ENCODE data around the gene CDK13. TPM values are rescaled to one million over a fixed set of nuclear protein-coding genes. Genes with fewer than 3 reads are reported as not detected.
A peak's percentile ranks its signal among the peaks of the same experiment; 100 is the strongest.

Gene CDK13
- polyA plus RNA-seq, 3 donors = 8.8 to 25.7 (median 11.2) TPM

DNA sequence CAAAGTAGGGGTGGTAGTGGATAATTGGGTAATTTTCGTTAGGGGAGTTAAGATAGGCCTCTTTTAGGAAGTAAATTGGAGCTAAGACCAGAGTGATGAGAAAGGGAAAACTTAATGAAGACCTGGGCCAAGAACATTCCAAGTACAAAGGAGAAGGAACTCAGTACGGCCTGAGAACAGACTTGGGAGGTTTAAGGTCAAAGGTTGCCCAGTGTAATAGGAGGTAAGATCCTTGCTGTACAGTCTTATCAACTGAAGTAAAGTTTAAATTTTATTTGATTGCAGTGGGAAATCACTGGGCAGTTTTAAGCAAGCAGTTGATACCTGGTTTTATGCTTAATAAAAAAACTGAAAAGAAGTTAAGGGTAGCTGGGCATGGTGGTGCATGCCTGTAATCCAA lies 108.0 kb downstream of the CDK13 start:
- TF ChIP-seq CTCF (IDR thresholded peaks at IDR 0.05) = no peak
- WGBS (ENCODE audit: insufficient coverage) = 100% methylated on average over 1 of the region's 2 CpGs
- peak overlapping the region in 2 of 7 donors; percentile 10 to 54 for H3K27ac Mint-ChIP-seq

DNA sequence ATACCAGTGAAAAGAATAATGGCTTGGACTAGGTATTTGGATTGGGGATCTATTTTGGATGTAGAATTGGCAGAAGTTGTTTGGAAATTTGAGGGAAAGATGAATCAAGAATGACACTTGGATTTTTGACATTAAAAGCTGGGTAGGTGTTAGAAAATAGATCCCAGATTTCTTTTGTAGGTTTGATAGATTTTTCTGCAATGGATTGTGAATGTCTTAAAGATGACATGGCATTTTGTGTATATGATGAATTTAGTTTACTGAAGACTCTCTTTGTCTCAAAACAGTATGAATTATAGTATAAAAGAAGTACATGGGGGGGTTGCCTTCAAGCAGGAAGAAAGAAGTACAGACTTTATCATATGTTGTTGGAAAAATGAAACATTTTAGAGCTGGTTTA lies 108.6 kb downstream of the CDK13 start:
- no peaks in the 10 kb centered on the region for H3K4me1 ChIP-seq (ENCODE audit: control insufficient read depth in 1 of 2, insufficient read depth in 2 of 2, low read length in 2 of 2)
- no peak overlapping the region for H3K4me3 ChIP-seq (replicated peaks in 1 of 3; ENCODE audit: low read depth in 2 of 3, low read length in 3 of 3)
- Mint-ChIP-seq H3K9me3 (no peaks in the 10 kb centered on the region), H3K4me3 (no peak overlapping the region), H3K27ac (peak overlapping the region in 1 of 7 donors; percentile 28), H3K4me1 (no peaks in the 10 kb centered on the region), H3K27me3 (ENCODE audit: low read depth in 3 of 3) (peaks cover 0 to under 1% (median 0%) of the 10 kb centered on the region in 3 donors), H3K36me3 (peaks cover 41 to 62% of the 10 kb centered on the region in 2 donors)
- H3K27ac ChIP-seq (ENCODE audit: low read depth in 1 of 2, low read length in 2 of 2) = no peak overlapping the region
- no peaks in the 10 kb centered on the region for H4K20me1 ChIP-seq (ENCODE audit: insufficient read depth, low read length)
- H3K4me2 ChIP-seq (replicated peaks; ENCODE audit: extremely low read depth, low read length, poor library complexity, severe bottlenecking) = no peak overlapping the region
- TF ChIP-seq CTCF (IDR thresholded peaks at IDR 0.05) = no peak
- intact Hi-C loops (cut with micrococcal nuclease) = no loop called here
- H3K9ac ChIP-seq (ENCODE audit: insufficient read depth, low read length, poor library complexity, severe bottlenecking) = no peak overlapping the region
- H3K36me3 ChIP-seq (replicated peaks in 1 of 2; ENCODE audit: control insufficient read depth in 1 of 2, insufficient read depth in 2 of 2, low read length in 2 of 2) = peaks cover 34 to 72% of the 10 kb centered on the region in 2 donors
- DNase-seq = no peak
- H3K9me3 ChIP-seq (replicated peaks in 1 of 2; ENCODE audit: control insufficient read depth in 1 of 2, insufficient read depth in 1 of 2, low read length in 2 of 2) = no peaks in the 10 kb centered on the region
- H3K27me3 ChIP-seq (ENCODE audit: control insufficient read depth in 2 of 2, insufficient read depth in 2 of 2, low read length in 2 of 2) = no peaks in the 10 kb centered on the region
- H2AFZ ChIP-seq (ENCODE audit: insufficient read depth, low read depth, low read length, poor library complexity, severe bottlenecking) = no peak overlapping the region
- H3K79me2 ChIP-seq (ENCODE audit: insufficient read depth, low read length) = no peaks in the 10 kb centered on the region

More for the DNA sequence above, 108.0 kb downstream of the CDK13 start:
- Histone ChIP-seq H3K9me3 (replicated peaks in 1 of 2; ENCODE audit: control insufficient read depth in 1 of 2, insufficient read depth in 1 of 2, low read length in 2 of 2) (no peaks in the 10 kb centered on the region), H4K20me1 (ENCODE audit: insufficient read depth, low read length) (peaks cover 1% of the 10 kb centered on the region), H3K4me2 (replicated peaks; ENCODE audit: extremely low read depth, low read length, poor library complexity, severe bottlenecking) (no peak overlapping the region), H3K27me3 (ENCODE audit: control insufficient read depth in 2 of 2, insufficient read depth in 2 of 2, low read length in 2 of 2) (no peaks in the 10 kb centered on the region), H3K9ac (ENCODE audit: insufficient read depth, low read length, poor library complexity, severe bottlenecking) (no peak overlapping the region), H3K27ac (ENCODE audit: low read depth in 1 of 2, low read length in 2 of 2) (peak overlapping the region in 1 of 2 donors; percentile 0), H3K4me1 (ENCODE audit: control insufficient read depth in 1 of 2, insufficient read depth in 2 of 2, low read length in 2 of 2) (no peaks in the 10 kb centered on the region), H3K36me3 (replicated peaks in 1 of 2; ENCODE audit: control insufficient read depth in 1 of 2, insufficient read depth in 2 of 2, low read length in 2 of 2) (peaks cover 32 to 73% of the 10 kb centered on the region in 2 donors), H2AFZ (ENCODE audit: insufficient read depth, low read depth, low read length, poor library complexity, severe bottlenecking) (no peak overlapping the region), H3K4me3 (replicated peaks in 1 of 3; ENCODE audit: low read depth in 2 of 3, low read length in 3 of 3) (no peak overlapping the region), H3K79me2 (ENCODE audit: insufficient read depth, low read length) (no peaks in the 10 kb centered on the region)
- intact Hi-C loops (cut with micrococcal nuclease) = no loop called here
- Mint-ChIP-seq H3K4me1 (no peaks in the 10 kb centered on the region), H3K36me3 (peaks cover 42 to 57% of the 10 kb centered on the region in 2 donors), H3K9me3 (no peaks in the 10 kb centered on the region), H3K4me3 (no peak overlapping the region), H3K27me3 (ENCODE audit: low read depth in 3 of 3) (no peaks in the 10 kb centered on the region)
- no peak for DNase-seq
